Epithelial cell of prostate (primary cell): Measurements from ENCODE around the gene MLLT10.

ENCODE experiments used
- DNase-seq: peaks from one replicate; pipeline ENCODE4 v3.0.0-alpha.2; 2011; ENCODE audit warnings: low read depth, low spot score
- H3K27ac ChIP-seq: fragments of 450-650 bp; 2 replicates; pipeline ENCODE4 v1.5.1; 2017; ENCODE audit warnings: mild to moderate bottlenecking

MLLT10 gene

GRCh38 chr10:21500578-21500910, 33.5 kb upstream of the MLLT10 start:
- no peak for DNase-seq
- no peak overlapping the region for H3K27ac ChIP-seq

GRCh38 chr10:21501091-21501490, 32.9 kb upstream of the MLLT10 start:
- H3K27ac ChIP-seq, result no peak overlapping the region
- no peak for DNase-seq

- no peak overlapping the region for H3K27ac ChIP-seq
- no peak for DNase-seq
These were observed 32.2 kb upstream of the MLLT10 start for GRCh38 chr10:21501731-21502347.

- no peak overlapping the region for H3K27ac ChIP-seq
- DNase-seq, result no peak
These were observed 31.7 kb upstream of the MLLT10 start for GRCh38 chr10:21502348-21502740.

GRCh38 chr10:21503542-21503941, 30.5 kb upstream of the MLLT10 start:
- no peak for DNase-seq
- no peak overlapping the region for H3K27ac ChIP-seq

- no peak for DNase-seq
- H3K27ac ChIP-seq, result no peak overlapping the region
These were observed 28.2 kb upstream of the MLLT10 start for GRCh38 chr10:21505711-21506278.

GRCh38 chr10:21506351-21506750, 27.7 kb upstream of the MLLT10 start:
- no peak for DNase-seq
- no peak overlapping the region for H3K27ac ChIP-seq

- H3K27ac ChIP-seq, result no peak overlapping the region
These were observed 26.9 kb upstream of the MLLT10 start for GRCh38 chr10:21507150-21507549.

GRCh38 chr10:21508706-21509331, 25.2 kb upstream of the MLLT10 start:
- DNase-seq, result no peak
- H3K27ac ChIP-seq, result no peak overlapping the region

More at GRCh38 chr10:21507150-21507549, 26.9 kb upstream of the MLLT10 start:
- DNase-seq, result no peak

- H3K27ac ChIP-seq, result no peak overlapping the region
- DNase-seq, result no peak
These were observed 24.4 kb upstream of the MLLT10 start for GRCh38 chr10:21509341-21510240.

GRCh38 chr10:21510241-21511094, 23.6 kb upstream of the MLLT10 start:
- H3K27ac ChIP-seq, result no peak overlapping the region
- DNase-seq, result no peak

GRCh38 chr10:21511095-21511570, 22.9 kb upstream of the MLLT10 start:
- no peak overlapping the region for H3K27ac ChIP-seq
- no peak for DNase-seq

GRCh38 chr10:21511946-21512572, 22.0 kb upstream of the MLLT10 start:
- no peak for DNase-seq

GRCh38 chr10:21512573-21513404, 21.2 kb upstream of the MLLT10 start:
- no peak overlapping the region for H3K27ac ChIP-seq
- DNase-seq, result no peak

More at GRCh38 chr10:21511946-21512572, 22.0 kb upstream of the MLLT10 start:
- no peak overlapping the region for H3K27ac ChIP-seq

GRCh38 chr10:21513405-21513788, 20.6 kb upstream of the MLLT10 start:
- no peak overlapping the region for H3K27ac ChIP-seq
- DNase-seq, result no peak

GRCh38 chr10:21514129-21514817, 19.8 kb upstream of the MLLT10 start:
- no peak for DNase-seq
- no peak overlapping the region for H3K27ac ChIP-seq

- no peak for DNase-seq
- H3K27ac ChIP-seq, result no peak overlapping the region
These were observed 19.1 kb upstream of the MLLT10 start for GRCh38 chr10:21514818-21515351.
